Activated naive CD4-positive, alpha-beta T cell treated with anti-CD3 and anti-CD28 coated beads for 36 hours (primary cell): ENCODE measurements around the gene CUEDC1. TPM values are rescaled to one million over a fixed set of nuclear protein-coding genes. Genes with fewer than 3 reads are reported as not detected.

Source experiments
- CTCF ChIA-PET: fragments of 350-600 bp; sonication (Branson Sonifier 250); formaldehyde crosslinking; loops from one replicate; lab custom pipeline; 2021; ENCODE audit warnings: antibody characterized with exemption; lab: Charles Lee
- DNase-seq: peaks from one replicate; pipeline ENCODE4 v3.0.0-alpha.2; 2020
- H3K27ac Mint-ChIP-seq: one replicate; pipeline ENCODE4 v1.8.0; 2021; ENCODE audit warnings: mild to moderate bottlenecking, mixed read lengths
- H3K27me3 Mint-ChIP-seq: one replicate; pipeline ENCODE4 v1.8.0; 2021; ENCODE audit warnings: low read depth, mixed read lengths
- H3K36me3 Mint-ChIP-seq: one replicate; pipeline ENCODE4 v1.8.0; 2021; ENCODE audit warnings: low read depth, mixed read lengths
- H3K4me1 Mint-ChIP-seq: one replicate; pipeline ENCODE4 v1.8.0; 2021; ENCODE audit warnings: low read depth, mixed read lengths
- H3K4me3 Mint-ChIP-seq: one replicate; pipeline ENCODE4 v1.8.0; 2021; ENCODE audit warnings: mild to moderate bottlenecking, moderate library complexity, mixed read lengths
- H3K9me3 Mint-ChIP-seq: one replicate; pipeline ENCODE4 v1.8.0; 2021; ENCODE audit warnings: mixed read lengths
- intact Hi-C: fragments of 100-400 bp; cut with micrococcal nuclease; formaldehyde crosslinking; loops from one replicate; pipeline ENCODE4 v1.15.1; 2023
- total RNA-seq, 2 experiments: library from RNA; stranded (reverse); gene quantifications; one replicate each; pipeline ENCODE4 v1.2.3, GENCODE V29; 2021

CUEDC1 gene
- total RNA-seq, 2 experiments from 2014 or later = 0.47 to 0.69 TPM

GRCh38 chr17:57880086-57880456 is 75.1 kb downstream of the CUEDC1 start:
- no peak overlapping the region for H3K4me3 Mint-ChIP-seq
- H3K4me1 Mint-ChIP-seq = peaks cover 23% of the 10 kb centered on the region
- no peaks in the 10 kb centered on the region for H3K36me3 Mint-ChIP-seq
- DNase-seq = peak; percentile 47
- no peaks in the 10 kb centered on the region for H3K9me3 Mint-ChIP-seq
- intact Hi-C loops = no loop called here
- peaks cover 3% of the 10 kb centered on the region for H3K27me3 Mint-ChIP-seq
- CTCF ChIA-PET = interaction anchor here (0.7 to 3.4 kb wide), 4 partner anchors 9 to 68 kb away, joined by 3 to 18 read pairs (median 5); no protein-coding TSS in a partner anchor
- no peak overlapping the region for H3K27ac Mint-ChIP-seq

- peaks cover 23% of the 10 kb centered on the region for H3K4me1 Mint-ChIP-seq
- peaks cover 3% of the 10 kb centered on the region for H3K27me3 Mint-ChIP-seq
- H3K36me3 Mint-ChIP-seq = no peaks in the 10 kb centered on the region
- H3K27ac Mint-ChIP-seq = no peak overlapping the region
- CTCF ChIA-PET = interaction anchor here (0.6 to 3.4 kb wide), 7 partner anchors 9 to 114 kb away, joined by 3 to 18 read pairs (median 3); no protein-coding TSS in a partner anchor
- DNase-seq = no peak
- H3K9me3 Mint-ChIP-seq = no peaks in the 10 kb centered on the region
- H3K4me3 Mint-ChIP-seq = no peak overlapping the region
- intact Hi-C loops = no loop called here
These were observed 75.7 kb downstream of the CUEDC1 start for GRCh38 chr17:57879437-57880085.

GRCh38 chr17:57877803-57878377 is 77.3 kb downstream of the CUEDC1 start:
- Mint-ChIP-seq H3K4me3 (no peak overlapping the region), H3K27me3 (peaks cover 5% of the 10 kb centered on the region), H3K9me3 (no peaks in the 10 kb centered on the region), H3K27ac (no peak overlapping the region), H3K4me1 (peaks cover 35% of the 10 kb centered on the region), H3K36me3 (no peaks in the 10 kb centered on the region)
- CTCF ChIA-PET = interaction anchor here (0.6 to 3.4 kb wide), 8 partner anchors 14 to 295 kb away, joined by 3 to 18 read pairs (median 4); no protein-coding TSS in a partner anchor
- intact Hi-C loops = no loop called here
- DNase-seq = no peak

GRCh38 chr17:57876866-57877237 is 78.4 kb downstream of the CUEDC1 start:
- no peak for DNase-seq
- H3K4me1 Mint-ChIP-seq = peaks cover 35% of the 10 kb centered on the region
- peaks cover 5% of the 10 kb centered on the region for H3K27me3 Mint-ChIP-seq
- H3K9me3 Mint-ChIP-seq = no peaks in the 10 kb centered on the region
- CTCF ChIA-PET = interaction anchor here (0.8 kb wide), 1 partner anchor 294 kb away, joined by 3 read pairs; no protein-coding TSS in a partner anchor
- H3K36me3 Mint-ChIP-seq = no peaks in the 10 kb centered on the region
- intact Hi-C loops = no loop called here
- H3K27ac Mint-ChIP-seq = no peak overlapping the region
- no peak overlapping the region for H3K4me3 Mint-ChIP-seq

GRCh38 chr17:57876023-57876865 is 79.0 kb downstream of the CUEDC1 start:
- no peaks in the 10 kb centered on the region for H3K36me3 Mint-ChIP-seq
- intact Hi-C loops = no loop called here
- H3K4me1 Mint-ChIP-seq = peaks cover 35% of the 10 kb centered on the region
- DNase-seq = no peak
- no peak overlapping the region for H3K27ac Mint-ChIP-seq
- CTCF ChIA-PET = interaction anchor here (0.6 to 2.3 kb wide), 4 partner anchors 16 to 294 kb away, joined by 3 to 13 read pairs (median 3); no protein-coding TSS in a partner anchor
- no peak overlapping the region for H3K4me3 Mint-ChIP-seq
- H3K9me3 Mint-ChIP-seq = no peaks in the 10 kb centered on the region
- H3K27me3 Mint-ChIP-seq = peaks cover 5% of the 10 kb centered on the region

GRCh38 chr17:57875290-57876022 is 79.8 kb downstream of the CUEDC1 start:
- H3K27me3 Mint-ChIP-seq = peaks cover 5% of the 10 kb centered on the region
- peaks cover 30% of the 10 kb centered on the region for H3K4me1 Mint-ChIP-seq
- no peak overlapping the region for H3K4me3 Mint-ChIP-seq
- intact Hi-C loops = no loop called here
- no peak overlapping the region for H3K27ac Mint-ChIP-seq
- no peaks in the 10 kb centered on the region for H3K36me3 Mint-ChIP-seq
- DNase-seq = no peak
- CTCF ChIA-PET = interaction anchor here (0.6 to 2.3 kb wide), 3 partner anchors 16 to 293 kb away, joined by 3 to 13 read pairs (median 3); no protein-coding TSS in a partner anchor
- no peaks in the 10 kb centered on the region for H3K9me3 Mint-ChIP-seq

GRCh38 chr17:57874434-57875289 is 80.5 kb downstream of the CUEDC1 start:
- H3K36me3 Mint-ChIP-seq = no peaks in the 10 kb centered on the region

GRCh38 chr17:57874058-57874419 is 81.2 kb downstream of the CUEDC1 start:
- DNase-seq = no peak
- H3K27me3 Mint-ChIP-seq = peaks cover 3% of the 10 kb centered on the region
- intact Hi-C loops = no loop called here
- H3K27ac Mint-ChIP-seq = no peak overlapping the region
- no peaks in the 10 kb centered on the region for H3K9me3 Mint-ChIP-seq
- no peak overlapping the region for H3K4me3 Mint-ChIP-seq
- H3K36me3 Mint-ChIP-seq = no peaks in the 10 kb centered on the region
- CTCF ChIA-PET = interaction anchor here (0.6 to 2.3 kb wide), 5 partner anchors 12 to 392 kb away, joined by 3 to 13 read pairs (median 4); no protein-coding TSS in a partner anchor
- peaks cover 15% of the 10 kb centered on the region for H3K4me1 Mint-ChIP-seq

More at GRCh38 chr17:57874434-57875289, 80.5 kb downstream of the CUEDC1 start:
- H3K9me3 Mint-ChIP-seq = no peaks in the 10 kb centered on the region
- peaks cover 22% of the 10 kb centered on the region for H3K4me1 Mint-ChIP-seq
- intact Hi-C loops = no loop called here
- CTCF ChIA-PET = interaction anchor here (0.6 to 2.3 kb wide), 6 partner anchors 13 to 391 kb away, joined by 3 to 13 read pairs (median 4); no protein-coding TSS in a partner anchor
- peak; percentile 66 for DNase-seq
- no peak overlapping the region for H3K27ac Mint-ChIP-seq
- H3K4me3 Mint-ChIP-seq = no peak overlapping the region
- H3K27me3 Mint-ChIP-seq = peaks cover 5% of the 10 kb centered on the region

GRCh38 chr17:57873261-57874057 is 81.8 kb downstream of the CUEDC1 start:
- Mint-ChIP-seq H3K27me3 (peaks cover 3% of the 10 kb centered on the region), H3K4me1 (peaks cover 13% of the 10 kb centered on the region), H3K9me3 (no peaks in the 10 kb centered on the region), H3K36me3 (no peaks in the 10 kb centered on the region), H3K27ac (no peak overlapping the region), H3K4me3 (no peak overlapping the region)
- DNase-seq = no peak
- intact Hi-C loops = no loop called here
- CTCF ChIA-PET = interaction anchor here (1.7 to 2.3 kb wide), 2 partner anchors 14 to 15 kb away, joined by 4 to 13 read pairs; no protein-coding TSS in a partner anchor

GRCh38 chr17:57872536-57872935 is 82.7 kb downstream of the CUEDC1 start:
- no peaks in the 10 kb centered on the region for H3K9me3 Mint-ChIP-seq
- H3K4me3 Mint-ChIP-seq = no peak overlapping the region
- H3K27ac Mint-ChIP-seq = no peak overlapping the region
- peaks cover 20% of the 10 kb centered on the region for H3K4me1 Mint-ChIP-seq
- intact Hi-C loops = no loop called here
- H3K36me3 Mint-ChIP-seq = no peaks in the 10 kb centered on the region
- CTCF ChIA-PET = no interaction called here
- no peak for DNase-seq
- peaks cover 3% of the 10 kb centered on the region for H3K27me3 Mint-ChIP-seq
